Amniotic epithelial cell (primary cell): Measurements from ENCODE around the gene PRKN.

ENCODE experiments used
- DNase-seq: peaks from one replicate; pipeline ENCODE4 v3.0.0-alpha.2; 2010; ENCODE audit warnings: low read depth

Gene PRKN

GRCh38 chr6:162379757-162380409, 347.7 kb downstream of the PRKN start:
- no peak for DNase-seq

- no peak for DNase-seq
Observed at GRCh38 chr6:162377735-162378134, 349.8 kb downstream of the PRKN start.

GRCh38 chr6:162373868-162374267, 353.7 kb downstream of the PRKN start:
- DNase-seq = no peak

GRCh38 chr6:162373192-162373591, 354.4 kb downstream of the PRKN start:
- DNase-seq = no peak

- no peak for DNase-seq
Observed at GRCh38 chr6:162372106-162372505, 355.5 kb downstream of the PRKN start.

GRCh38 chr6:162371121-162371520, 356.4 kb downstream of the PRKN start:
- DNase-seq = no peak

- DNase-seq = no peak
Observed at GRCh38 chr6:162369091-162369490, 358.5 kb downstream of the PRKN start.

GRCh38 chr6:162364488-162364887, 363.1 kb downstream of the PRKN start:
- no peak for DNase-seq

GRCh38 chr6:162363757-162364156, 363.8 kb downstream of the PRKN start:
- peak; percentile 9 for DNase-seq

- no peak for DNase-seq
Observed at GRCh38 chr6:162360901-162361567, 366.5 kb downstream of the PRKN start.

GRCh38 chr6:162358625-162359024, 368.9 kb downstream of the PRKN start:
- DNase-seq = no peak

- DNase-seq = peak; percentile 8
Observed at GRCh38 chr6:162345051-162345511, 382.5 kb downstream of the PRKN start.

GRCh38 chr6:162344646-162345010, 382.9 kb downstream of the PRKN start:
- DNase-seq = no peak

- DNase-seq = no peak
Observed at GRCh38 chr6:162343936-162344645, 383.5 kb downstream of the PRKN start.

- no peak for DNase-seq
Observed at GRCh38 chr6:162343198-162343935, 384.2 kb downstream of the PRKN start.

- no peak for DNase-seq
Observed at GRCh38 chr6:162337412-162337811, 390.2 kb downstream of the PRKN start.

- no peak for DNase-seq
Observed at GRCh38 chr6:162336359-162336758, 391.2 kb downstream of the PRKN start.

- DNase-seq = no peak
Observed at GRCh38 chr6:162332365-162332764, 395.2 kb downstream of the PRKN start.

GRCh38 chr6:162331911-162332310, 395.7 kb downstream of the PRKN start:
- no peak for DNase-seq

- no peak for DNase-seq
Observed at GRCh38 chr6:162325826-162326225, 401.7 kb downstream of the PRKN start.

GRCh38 chr6:162325051-162325450, 402.5 kb downstream of the PRKN start:
- DNase-seq = no peak

GRCh38 chr6:162315291-162315690, 412.3 kb downstream of the PRKN start:
- DNase-seq = no peak
